Right renal cortex interstitium (tissue), 3 donors: ENCODE data around the gene A4GALT. TPM values are rescaled to one million over a fixed set of nuclear protein-coding genes. Genes with fewer than 3 reads are reported as not detected.
"Not testable (repeated sequence)": the region's sequence is repeated elsewhere in the genome, so short reads cannot be mapped to it uniquely, and the experiment has no call there.

Experiments used
- DNase-seq, 3 donors: peaks; one replicate each; pipeline ENCODE4 v3.0.0-alpha.2; 2013; ENCODE audit warnings: low read depth in 3 of 3, low spot score in 2 of 3
- polyA plus RNA-seq, 3 donors: library from polyadenylated mRNA; unstranded; fragments of 120-200 nt; gene quantifications; one replicate each; pipeline ENCODE4 v1.2.1, GENCODE V29; 2013; ENCODE audit not compliant: insufficient read length in 3 of 3

The A4GALT gene
- 10 to 100 TPM; 14.0 to 18.7 (median 14.1) TPM for polyA plus RNA-seq

GRCh38 chr22:42720263-42721044 is at the start of gene A4GALT:
TSS of gene A4GALT (minus strand) at chr22:42720870. CDS start at chr22:42693951, 26,919 bp downstream.
- no peak for DNase-seq

- DNase-seq = no peak
Observed at GRCh38 chr22:42770448-42770726, 49.7 kb upstream of the A4GALT start.

GRCh38 chr22:42769574-42770447 is 49.1 kb upstream of the A4GALT start:
- DNase-seq = peak in 1 of 3 donors; percentile 25

GRCh38 chr22:42769238-42769573 is 48.5 kb upstream of the A4GALT start:
- DNase-seq = no peak

- DNase-seq = no peak
Observed at GRCh38 chr22:42768385-42769035, 47.8 kb upstream of the A4GALT start.

- no peak for DNase-seq
Observed at GRCh38 chr22:42766860-42767259, 46.2 kb upstream of the A4GALT start.

GRCh38 chr22:42764895-42765363 is 44.3 kb upstream of the A4GALT start:
- no peak for DNase-seq

GRCh38 chr22:42763965-42764480 is 43.4 kb upstream of the A4GALT start:
- no peak for DNase-seq

GRCh38 chr22:42760806-42761565 is 40.3 kb upstream of the A4GALT start:
- no peak for DNase-seq

- DNase-seq = no peak
Observed at GRCh38 chr22:42758931-42759629, 38.4 kb upstream of the A4GALT start.

GRCh38 chr22:42755553-42755952 is 34.9 kb upstream of the A4GALT start:
- not testable (repeated sequence) for DNase-seq

- DNase-seq = not testable (repeated sequence)
Observed at GRCh38 chr22:42755121-42755520, 34.5 kb upstream of the A4GALT start.

GRCh38 chr22:42754658-42755057 is 34.0 kb upstream of the A4GALT start:
- no peak for DNase-seq

- DNase-seq = no peak
Observed at GRCh38 chr22:42752912-42753311, 32.2 kb upstream of the A4GALT start.

GRCh38 chr22:42752230-42752746 is 31.6 kb upstream of the A4GALT start:
- no peak for DNase-seq

- DNase-seq = not testable (repeated sequence)
Observed at GRCh38 chr22:42750421-42750820, 29.8 kb upstream of the A4GALT start.

GRCh38 chr22:42747701-42748513 is 27.2 kb upstream of the A4GALT start:
- no peak for DNase-seq

GRCh38 chr22:42745118-42745517 is 24.4 kb upstream of the A4GALT start:
- DNase-seq = no peak
